Kidney epithelial cell (primary cell): ENCODE measurements around the gene MYO3B. TPM values are rescaled to one million over a fixed set of nuclear protein-coding genes. Genes with fewer than 3 reads are reported as not detected.

ENCODE experiments used
- DNase-seq: peaks from one replicate; pipeline ENCODE4 v3.0.0-alpha.2; 2010; ENCODE audit warnings: low read depth
- H3K27me3 ChIP-seq: 2 replicates; pipeline ENCODE4 v1.6.0; 2011; ENCODE audit warnings: low read length; ENCODE audit not compliant: control insufficient read depth, insufficient read depth
- H3K36me3 ChIP-seq: 2 replicates; pipeline ENCODE4 v1.5.1; 2011; ENCODE audit warnings: low read length; ENCODE audit not compliant: control insufficient read depth, insufficient read depth
- H3K4me3 ChIP-seq: 2 replicates; pipeline ENCODE4 v1.5.1; 2011; ENCODE audit warnings: low read depth, mild to moderate bottlenecking, control low read depth, low read length
- CTCF ChIP-seq: IDR thresholded peaks from 2 replicates; pipeline ENCODE4 v1.5.1; 2011; ENCODE audit warnings: mild to moderate bottlenecking, moderate library complexity, low read length, control low read depth, inconsistent platforms; ENCODE audit not compliant: insufficient read depth, poor library complexity, severe bottlenecking
- total RNA-seq: library from RNA; depleted of rRNA; stranded (reverse); fragments of >200 nt; gene quantifications from 2 replicates; pipeline ENCODE4 v1.2.3, GENCODE V29; 2015

The MYO3B gene
- total RNA-seq, 1 donor from 2014 or later, result 1.1 TPM

DNA sequence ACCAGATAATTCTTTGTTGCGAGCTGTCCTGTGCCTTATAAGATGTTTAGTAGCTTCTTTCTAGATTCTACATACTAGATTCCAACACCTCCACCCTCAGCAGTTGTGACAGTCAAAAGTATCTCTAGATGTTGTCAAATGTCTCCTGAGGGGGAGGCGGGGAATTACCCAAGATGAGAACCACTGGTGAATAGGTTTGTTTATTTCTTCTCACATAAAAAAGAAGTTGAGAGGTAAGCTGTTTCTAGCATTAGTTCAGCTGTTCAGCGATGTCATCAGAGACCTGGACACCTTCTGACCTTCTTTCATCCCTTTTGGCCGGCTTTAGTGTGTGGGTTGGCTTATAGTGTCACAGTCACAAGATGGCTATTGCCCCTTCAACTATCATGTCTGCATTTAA, 299.7 kb downstream of the MYO3B start:
- no peak overlapping the region for H3K4me3 ChIP-seq
- no peak for TF ChIP-seq CTCF

GRCh38 chr2:170481201-170481600, 303.3 kb downstream of the MYO3B start:
- no peaks in the 10 kb centered on the region for H3K27me3 ChIP-seq
- no peak for DNase-seq
- H3K36me3 ChIP-seq, result no peaks in the 10 kb centered on the region
- no peak for TF ChIP-seq CTCF
- H3K4me3 ChIP-seq, result no peak overlapping the region

More for the DNA sequence above, 299.7 kb downstream of the MYO3B start:
- DNase-seq, result no peak
- Histone ChIP-seq H3K27me3 (no peaks in the 10 kb centered on the region), H3K36me3 (no peaks in the 10 kb centered on the region)

- no peaks in the 10 kb centered on the region for H3K27me3 ChIP-seq
- DNase-seq, result no peak
- H3K36me3 ChIP-seq, result no peaks in the 10 kb centered on the region
- TF ChIP-seq CTCF, result no peak
- no peak overlapping the region for H3K4me3 ChIP-seq
Measured at GRCh38 chr2:170484552-170484951, 306.6 kb downstream of the MYO3B start.

DNA sequence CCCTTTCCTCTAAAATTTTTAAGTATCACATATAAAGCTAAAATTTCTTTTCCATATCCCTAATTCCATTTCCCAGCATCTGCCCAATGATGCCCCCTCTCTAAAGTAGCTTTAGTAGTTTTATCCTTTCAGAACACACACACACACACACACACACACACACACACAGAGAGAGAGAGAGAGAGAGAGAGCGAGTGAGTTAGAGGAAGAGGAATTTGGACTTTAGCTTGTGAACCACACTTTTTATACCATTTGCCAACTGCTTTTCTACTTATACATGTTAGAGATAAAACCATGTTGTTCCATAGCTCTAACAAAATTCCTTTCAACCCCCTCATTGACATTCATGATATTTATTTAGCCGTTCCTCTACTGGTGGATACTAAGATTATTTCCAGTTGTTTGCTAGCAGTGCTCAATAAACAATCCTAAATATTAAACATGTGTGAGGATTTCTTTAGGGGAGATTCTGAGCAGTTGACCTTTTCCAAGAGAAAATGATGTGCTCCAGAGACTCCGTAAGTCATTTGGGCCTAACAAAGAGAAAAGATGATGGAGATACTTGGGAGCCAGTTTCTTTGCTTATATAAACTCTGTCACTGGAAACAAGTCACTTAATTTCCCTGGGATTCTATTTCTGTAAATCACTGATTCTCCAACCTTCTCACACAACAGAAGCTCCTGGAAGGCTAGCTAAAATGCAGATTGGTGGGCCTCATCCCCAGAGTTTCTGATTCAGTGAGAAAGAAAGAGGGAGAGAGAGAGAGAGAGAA, 307.5 kb downstream of the MYO3B start:
- TF ChIP-seq CTCF, result no peak

GRCh38 chr2:170486730-170487129, 308.8 kb downstream of the MYO3B start:
- Histone ChIP-seq H3K36me3 (no peaks in the 10 kb centered on the region), H3K27me3 (no peaks in the 10 kb centered on the region), H3K4me3 (no peak overlapping the region)
- DNase-seq, result no peak
- no peak for TF ChIP-seq CTCF

More for the DNA sequence above, 307.5 kb downstream of the MYO3B start:
- H3K4me3 ChIP-seq, result no peak overlapping the region
- H3K36me3 ChIP-seq, result no peaks in the 10 kb centered on the region
- H3K27me3 ChIP-seq, result no peaks in the 10 kb centered on the region
- DNase-seq, result no peak

- Histone ChIP-seq H3K4me3 (no peak overlapping the region), H3K36me3 (no peaks in the 10 kb centered on the region), H3K27me3 (no peaks in the 10 kb centered on the region)
- no peak for DNase-seq
- no peak for TF ChIP-seq CTCF
Measured at GRCh38 chr2:170488807-170489206, 310.9 kb downstream of the MYO3B start.
